ENCODE results near the gene ABCB8.

- TF ChIP-seq CTCF (IDR thresholded peaks at IDR 0.05) (peak in 1 of 3 donors; percentile 37), POLR2A (IDR thresholded peaks at IDR 0.05) (no peak)
Measured at GRCh38 chr7:151017953-151018420, 10.3 kb upstream of the ABCB8 start.
